OCI-LY1 (cell line): ENCODE data around the gene SKAP2.

Experiments used
- H2AFZ ChIP-seq: fragments of 200-600 bp; sonication (generic), shearing (Covaris generic); 2 replicates; pipeline ENCODE4 v1.6.0; 2014; ENCODE audit warnings: antibody characterized with exemption, mild to moderate bottlenecking, low read length
- H3F3A ChIP-seq: fragments of 200-600 bp; sonication (generic), shearing (Covaris generic); 2 replicates; pipeline ENCODE4 v1.6.0; 2014; ENCODE audit warnings: mild to moderate bottlenecking, antibody characterized with exemption, low read length, moderate library complexity; ENCODE audit not compliant: insufficient read depth
- H3K27ac ChIP-seq: fragments of 200-600 bp; sonication (generic); 2 replicates; pipeline ENCODE4 v1.5.1; 2014; ENCODE audit warnings: low read length, mixed run types, mild to moderate bottlenecking, low read depth; ENCODE audit not compliant: poor library complexity, severe bottlenecking
- H3K27me3 ChIP-seq: fragments of 200-600 bp; sonication (generic); 2 replicates; pipeline ENCODE4 v1.6.0; 2014; ENCODE audit warnings: antibody characterized with exemption, mild to moderate bottlenecking, low read length, moderate library complexity; ENCODE audit not compliant: insufficient read depth
- H3K36me3 ChIP-seq: fragments of 200-600 bp; sonication (generic); 2 replicates; pipeline ENCODE4 v1.6.1; 2014; ENCODE audit warnings: mild to moderate bottlenecking, antibody characterized with exemption, low read length, moderate library complexity, mixed read lengths; ENCODE audit not compliant: insufficient read depth
- H3K4me1 ChIP-seq: fragments of 200-600 bp; sonication (generic); 2 replicates; pipeline ENCODE4 v1.5.1; 2014; ENCODE audit warnings: mild to moderate bottlenecking, low read length, moderate library complexity; ENCODE audit not compliant: insufficient read depth, severe bottlenecking
- H3K4me2 ChIP-seq: fragments of 200-600 bp; sonication (generic), shearing (Covaris generic); 2 replicates; pipeline ENCODE4 v1.6.1; 2014; ENCODE audit warnings: low read length
- H3K4me3 ChIP-seq: fragments of 200-600 bp; sonication (generic); 2 replicates; pipeline ENCODE4 v1.5.1; 2014; ENCODE audit warnings: low read length, low read depth, mild to moderate bottlenecking, mixed read lengths; ENCODE audit not compliant: poor library complexity, severe bottlenecking
- H3K79me2 ChIP-seq: fragments of 200-600 bp; shearing (Covaris generic); 2 replicates; pipeline ENCODE4 v1.6.1; 2016; ENCODE audit warnings: mixed run types, low read length, mixed read lengths; ENCODE audit not compliant: insufficient read depth
- H3K9ac ChIP-seq: fragments of 200-600 bp; sonication (generic), shearing (Covaris generic); 2 replicates; pipeline ENCODE4 v1.6.1; 2014; ENCODE audit warnings: mild to moderate bottlenecking, low read length, mixed read lengths
- H3K9me2 ChIP-seq: fragments of 200-600 bp; sonication (generic), shearing (Covaris generic); 2 replicates; pipeline ENCODE4 v1.6.1; 2014; ENCODE audit warnings: low read depth, mild to moderate bottlenecking, low read length, mixed read lengths
- H3K9me3 ChIP-seq: fragments of 200-600 bp; shearing (Covaris generic); 2 replicates; pipeline ENCODE4 v1.6.1; 2014; ENCODE audit warnings: low read length, mixed read lengths
- H4K20me1 ChIP-seq: fragments of 200-600 bp; sonication (generic), shearing (Covaris generic); 2 replicates; pipeline ENCODE4 v1.6.0; 2016; ENCODE audit warnings: mild to moderate bottlenecking, low read length; ENCODE audit not compliant: insufficient read depth
- EZH2 ChIP-seq: fragments of 200-600 bp; sonication (generic), shearing (Covaris generic); IDR thresholded peaks from 2 replicates; pipeline ENCODE4 v1.8.0; 2017; ENCODE audit warnings: borderline replicate concordance, mixed run types, mild to moderate bottlenecking, antibody characterized with exemption, low read length, moderate library complexity, mixed read lengths
- TF ChIP-seq, protein P1 (sequence below): fragments of 200-600 bp; sonication (generic), shearing (Covaris generic); IDR thresholded peaks from 2 replicates; pipeline ENCODE4 v1.5.1; 2017; ENCODE audit warnings: mild to moderate bottlenecking, antibody characterized with exemption, low read length, moderate library complexity, mixed read lengths

Gene SKAP2

DNA sequence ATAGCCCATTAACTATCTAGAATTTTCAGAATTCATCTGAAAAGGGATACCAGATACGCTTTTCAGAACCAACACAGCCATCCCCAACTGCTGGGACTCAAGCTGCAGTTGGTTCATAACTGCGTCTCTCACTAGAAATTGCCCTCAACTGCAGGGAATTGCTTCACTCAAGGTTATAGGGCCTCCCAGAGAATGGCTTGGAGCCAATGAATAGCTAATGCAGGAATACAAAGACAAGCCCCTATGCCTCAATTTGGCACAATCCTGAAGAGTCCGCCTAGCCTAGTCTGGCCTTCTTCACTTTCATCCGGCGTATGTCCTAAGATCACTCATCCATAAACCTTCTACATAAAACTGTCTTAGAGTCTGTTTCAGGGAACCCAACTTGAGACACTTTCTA is 164.0 kb downstream of the SKAP2 start:
- no peaks in the 10 kb centered on the region for H3F3A ChIP-seq
- no peak for TF ChIP-seq EZH2
- TF ChIP-seq, protein P1, sequence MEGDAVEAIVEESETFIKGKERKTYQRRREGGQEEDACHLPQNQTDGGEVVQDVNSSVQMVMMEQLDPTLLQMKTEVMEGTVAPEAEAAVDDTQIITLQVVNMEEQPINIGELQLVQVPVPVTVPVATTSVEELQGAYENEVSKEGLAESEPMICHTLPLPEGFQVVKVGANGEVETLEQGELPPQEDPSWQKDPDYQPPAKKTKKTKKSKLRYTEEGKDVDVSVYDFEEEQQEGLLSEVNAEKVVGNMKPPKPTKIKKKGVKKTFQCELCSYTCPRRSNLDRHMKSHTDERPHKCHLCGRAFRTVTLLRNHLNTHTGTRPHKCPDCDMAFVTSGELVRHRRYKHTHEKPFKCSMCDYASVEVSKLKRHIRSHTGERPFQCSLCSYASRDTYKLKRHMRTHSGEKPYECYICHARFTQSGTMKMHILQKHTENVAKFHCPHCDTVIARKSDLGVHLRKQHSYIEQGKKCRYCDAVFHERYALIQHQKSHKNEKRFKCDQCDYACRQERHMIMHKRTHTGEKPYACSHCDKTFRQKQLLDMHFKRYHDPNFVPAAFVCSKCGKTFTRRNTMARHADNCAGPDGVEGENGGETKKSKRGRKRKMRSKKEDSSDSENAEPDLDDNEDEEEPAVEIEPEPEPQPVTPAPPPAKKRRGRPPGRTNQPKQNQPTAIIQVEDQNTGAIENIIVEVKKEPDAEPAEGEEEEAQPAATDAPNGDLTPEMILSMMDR, result no peak

DNA sequence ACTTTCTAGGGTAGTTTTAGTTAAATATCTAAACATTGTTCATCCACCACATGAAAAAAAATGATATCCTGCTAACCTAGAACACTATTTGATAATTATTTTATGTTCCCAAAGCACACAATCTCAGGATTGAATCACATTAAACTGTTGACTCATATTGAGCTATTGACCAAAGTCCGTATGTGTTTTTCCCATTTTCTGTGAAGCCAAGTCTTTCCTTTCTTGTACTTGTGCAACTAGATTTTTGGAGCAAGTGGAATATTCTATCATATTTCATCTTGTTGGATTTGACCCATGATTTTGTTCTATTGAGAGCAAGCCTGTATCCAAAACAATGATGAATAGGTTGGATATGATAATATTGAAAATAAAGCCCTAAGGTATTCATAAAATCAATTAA is 164.6 kb downstream of the SKAP2 start:
- no peaks in the 10 kb centered on the region for H3F3A ChIP-seq
- H4K20me1 ChIP-seq, result no peaks in the 10 kb centered on the region
- H3K4me3 ChIP-seq, result no peak overlapping the region
- no peak overlapping the region for H3K9ac ChIP-seq
- H3K9me3 ChIP-seq, result no peaks in the 10 kb centered on the region
- no peaks in the 10 kb centered on the region for H3K4me1 ChIP-seq
- no peak for TF ChIP-seq EZH2
- TF ChIP-seq, protein P1, result no peak
- H3K27ac ChIP-seq, result no peak overlapping the region
- H3K27me3 ChIP-seq, result no peaks in the 10 kb centered on the region
- no peak overlapping the region for H2AFZ ChIP-seq
- no peaks in the 10 kb centered on the region for H3K36me3 ChIP-seq
- H3K79me2 ChIP-seq, result no peaks in the 10 kb centered on the region
- no peaks in the 10 kb centered on the region for H3K9me2 ChIP-seq
- no peak overlapping the region for H3K4me2 ChIP-seq

More for the DNA sequence above, 164.0 kb downstream of the SKAP2 start:
- no peaks in the 10 kb centered on the region for H4K20me1 ChIP-seq
- no peaks in the 10 kb centered on the region for H3K36me3 ChIP-seq
- H3K4me2 ChIP-seq, result no peak overlapping the region
- H3K4me1 ChIP-seq, result no peaks in the 10 kb centered on the region
- H3K9me2 ChIP-seq, result no peaks in the 10 kb centered on the region
- H3K27ac ChIP-seq, result no peak overlapping the region
- no peak overlapping the region for H3K9ac ChIP-seq
- no peaks in the 10 kb centered on the region for H3K9me3 ChIP-seq
- H3K27me3 ChIP-seq, result no peaks in the 10 kb centered on the region
- no peak overlapping the region for H2AFZ ChIP-seq
- no peak overlapping the region for H3K4me3 ChIP-seq
- H3K79me2 ChIP-seq, result no peaks in the 10 kb centered on the region

DNA sequence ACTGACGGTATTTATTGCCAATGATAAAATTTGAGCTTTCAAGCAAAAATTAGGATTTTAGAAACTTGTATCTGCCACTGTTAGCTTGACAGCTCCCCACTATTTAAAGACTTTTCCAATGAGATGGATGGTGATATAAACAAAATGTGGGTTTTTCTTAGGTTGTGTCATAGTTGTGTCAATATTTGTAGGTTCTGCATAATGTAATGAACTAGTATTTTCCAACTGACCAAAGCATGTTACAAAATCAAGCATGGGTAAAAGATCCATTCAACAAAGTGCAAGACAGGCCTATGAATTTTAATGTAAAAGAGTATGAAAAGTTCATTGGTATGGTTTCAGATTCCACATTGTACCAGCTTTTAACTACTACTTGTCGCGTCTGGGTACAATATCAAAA is 165.6 kb downstream of the SKAP2 start:
- H3K4me2 ChIP-seq, result no peak overlapping the region
- no peak overlapping the region for H3K9ac ChIP-seq
- no peaks in the 10 kb centered on the region for H3F3A ChIP-seq
- no peaks in the 10 kb centered on the region for H3K4me1 ChIP-seq
- H3K27me3 ChIP-seq, result no peaks in the 10 kb centered on the region
- H3K36me3 ChIP-seq, result no peaks in the 10 kb centered on the region
- H3K4me3 ChIP-seq, result no peak overlapping the region
- no peaks in the 10 kb centered on the region for H3K9me3 ChIP-seq
- no peaks in the 10 kb centered on the region for H3K9me2 ChIP-seq
- H4K20me1 ChIP-seq, result no peaks in the 10 kb centered on the region
- no peak for TF ChIP-seq EZH2
- no peak overlapping the region for H3K27ac ChIP-seq
- no peak overlapping the region for H2AFZ ChIP-seq
- no peaks in the 10 kb centered on the region for H3K79me2 ChIP-seq

DNA sequence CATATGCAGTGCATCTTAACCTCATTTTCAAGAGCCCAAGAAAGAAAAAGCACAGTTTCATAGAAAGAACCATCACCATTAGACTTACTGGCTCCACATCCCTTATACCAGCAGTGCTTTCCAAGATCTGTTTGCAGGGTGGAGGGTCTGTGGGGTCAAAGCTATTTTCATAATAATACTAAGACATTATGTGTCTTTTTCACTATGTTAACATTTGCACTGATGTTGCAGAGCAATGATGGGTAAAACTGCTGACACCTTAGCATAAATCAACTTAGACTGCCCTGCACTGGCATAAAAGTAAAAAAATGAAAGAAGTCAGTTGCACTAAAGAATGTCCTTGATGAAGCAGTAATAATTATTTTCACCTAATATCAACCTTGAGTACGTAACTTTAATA is 166.2 kb downstream of the SKAP2 start:
- Histone ChIP-seq H3K4me2 (no peak overlapping the region), H3K4me1 (no peaks in the 10 kb centered on the region), H4K20me1 (no peaks in the 10 kb centered on the region), H3K4me3 (no peak overlapping the region), H2AFZ (no peak overlapping the region), H3K9ac (no peak overlapping the region), H3K9me3 (no peaks in the 10 kb centered on the region), H3K9me2 (no peaks in the 10 kb centered on the region), H3F3A (no peaks in the 10 kb centered on the region), H3K79me2 (no peaks in the 10 kb centered on the region), H3K36me3 (no peaks in the 10 kb centered on the region), H3K27me3 (no peaks in the 10 kb centered on the region), H3K27ac (no peak overlapping the region)
- no peak for TF ChIP-seq EZH2
- TF ChIP-seq, protein P1, result no peak
